Left lung (tissue), 10 donors: ENCODE results near the gene SMAP2. TPM values are rescaled to one million over a fixed set of nuclear protein-coding genes. Genes with fewer than 3 reads are reported as not detected.

Experiments
- ATAC-seq: fragments of 200-7000 bp; cut with Tn5 transposase; one replicate; pipeline ENCODE4 v1.9.1; 2020; ENCODE audit warnings: moderate library complexity
- DNase-seq, 4 donors: peaks; one replicate each; pipeline ENCODE4 v3.0.0-alpha.2; 2013 to 2020
- H3K27ac ChIP-seq, 2 donors: fragments of 200-600 bp; sonication (generic) in 1 of 2; one replicate each; pipeline versions ENCODE4 v1.5.0 to v1.8.0; 2020 to 2021
- H3K27me3 ChIP-seq, 2 donors: fragments of 200-600 bp; sonication (generic) in 1 of 2; one replicate each; pipeline versions ENCODE4 v1.5.0 to v1.8.0; 2020 to 2021
- H3K36me3 ChIP-seq, 2 donors: fragments of 200-600 bp; sonication (generic) in 1 of 2; one replicate each; pipeline versions ENCODE4 v1.5.0 to v1.8.0; 2020 to 2021
- H3K4me1 ChIP-seq, 2 donors: fragments of 200-600 bp; one replicate each; pipeline ENCODE4 v1.8.0; 2021
- H3K4me3 ChIP-seq, 2 donors: fragments of 200-600 bp; sonication (generic) in 1 of 2; one replicate each; pipeline versions ENCODE4 v1.5.0 to v1.8.0; 2020 to 2021; ENCODE audit warnings: mild to moderate bottlenecking in 1 of 2
- H3K9me3 ChIP-seq, 2 donors: fragments of 200-600 bp; sonication (generic) in 1 of 2; one replicate each; pipeline versions ENCODE4 v1.5.0 to v1.8.0; 2020 to 2021
- intact Hi-C, 2 donors: fragments of 100-400 bp; cut with DNase I; formaldehyde crosslinking; loops; one replicate each; pipeline versions ENCODE4 v1.11.2 to v1.14.2; 2022
- polyA plus RNA-seq, 6 donors: library from polyadenylated mRNA; unstranded; fragments of 120-200 nt; gene quantifications; one replicate each; pipeline ENCODE4 v1.2.1, GENCODE V29; 2013; ENCODE audit not compliant: insufficient read length in 6 of 6
- total RNA-seq, 2 donors: library from RNA; stranded (reverse); fragmentation: NEBNext Ultra II Directional; extraction: Animal tissue kit (Norgen Biotek cat#: 25700); gene quantifications; one replicate each; pipeline ENCODE4 v1.2.1, GENCODE V29; 2021
- TF ChIP-seq, protein P1 (sequence below), 2 donors: fragments of 200-600 bp; sonication (generic) in 1 of 2; IDR thresholded peaks; one replicate each; pipeline versions ENCODE4 v1.5.0 to v1.8.0; 2021; ENCODE audit warnings: antibody characterized with exemption in 2 of 2
- donor health status: DM: no; HTN: yes; CAD: no.
- donor health status: DM: no; HTN: no; CAD: no.

The SMAP2 gene
- total and polyA plus RNA-seq, 8 donors: 22.1 to 77.3 (median 24.8) TPM

GRCh38 chr1:40360631-40361030 is 12.9 kb upstream of the SMAP2 start:
- Histone ChIP-seq H3K4me1 (peaks cover 0 to 21% of the 10 kb centered on the region in 2 donors), H3K27me3 (peaks cover 0 to 4% of the 10 kb centered on the region in 2 donors), H3K4me3 (no peak overlapping the region), H3K36me3 (no peaks in the 10 kb centered on the region), H3K27ac (no peak overlapping the region), H3K9me3 (peaks cover 0 to 10% of the 10 kb centered on the region in 2 donors)
- intact Hi-C loops: no loop called here
- ATAC-seq (no peak), DNase-seq (no peak)
- TF ChIP-seq, protein P1, sequence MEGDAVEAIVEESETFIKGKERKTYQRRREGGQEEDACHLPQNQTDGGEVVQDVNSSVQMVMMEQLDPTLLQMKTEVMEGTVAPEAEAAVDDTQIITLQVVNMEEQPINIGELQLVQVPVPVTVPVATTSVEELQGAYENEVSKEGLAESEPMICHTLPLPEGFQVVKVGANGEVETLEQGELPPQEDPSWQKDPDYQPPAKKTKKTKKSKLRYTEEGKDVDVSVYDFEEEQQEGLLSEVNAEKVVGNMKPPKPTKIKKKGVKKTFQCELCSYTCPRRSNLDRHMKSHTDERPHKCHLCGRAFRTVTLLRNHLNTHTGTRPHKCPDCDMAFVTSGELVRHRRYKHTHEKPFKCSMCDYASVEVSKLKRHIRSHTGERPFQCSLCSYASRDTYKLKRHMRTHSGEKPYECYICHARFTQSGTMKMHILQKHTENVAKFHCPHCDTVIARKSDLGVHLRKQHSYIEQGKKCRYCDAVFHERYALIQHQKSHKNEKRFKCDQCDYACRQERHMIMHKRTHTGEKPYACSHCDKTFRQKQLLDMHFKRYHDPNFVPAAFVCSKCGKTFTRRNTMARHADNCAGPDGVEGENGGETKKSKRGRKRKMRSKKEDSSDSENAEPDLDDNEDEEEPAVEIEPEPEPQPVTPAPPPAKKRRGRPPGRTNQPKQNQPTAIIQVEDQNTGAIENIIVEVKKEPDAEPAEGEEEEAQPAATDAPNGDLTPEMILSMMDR (IDR thresholded peaks at IDR 0.05): no peak

GRCh38 chr1:40361201-40361600 is 12.3 kb upstream of the SMAP2 start:
- no peak overlapping the region for H3K27ac ChIP-seq
- H3K36me3 ChIP-seq: no peaks in the 10 kb centered on the region
- DNase-seq (no peak), ATAC-seq (no peak)
- TF ChIP-seq, protein P1 (IDR thresholded peaks at IDR 0.05): no peak
- intact Hi-C loops: no loop called here
- H3K4me1 ChIP-seq: peaks cover 0 to 21% of the 10 kb centered on the region in 2 donors
- H3K9me3 ChIP-seq: peaks cover 0 to 10% of the 10 kb centered on the region in 2 donors
- peaks cover 0 to 4% of the 10 kb centered on the region in 2 donors for H3K27me3 ChIP-seq
- no peak overlapping the region for H3K4me3 ChIP-seq

- no peak for DNase-seq
- H3K4me1 ChIP-seq: peaks cover 0 to 21% of the 10 kb centered on the region in 2 donors
- peaks cover 0 to 4% of the 10 kb centered on the region in 2 donors for H3K27me3 ChIP-seq
- peaks cover 0 to 10% of the 10 kb centered on the region in 2 donors for H3K9me3 ChIP-seq
- H3K36me3 ChIP-seq: no peaks in the 10 kb centered on the region
- intact Hi-C loops: no loop called here
- H3K4me3 ChIP-seq: no peak overlapping the region
- no peak for ATAC-seq
- TF ChIP-seq, protein P1 (IDR thresholded peaks at IDR 0.05): no peak
- no peak overlapping the region for H3K27ac ChIP-seq
Observed at GRCh38 chr1:40361637-40362036, 11.9 kb upstream of the SMAP2 start.

GRCh38 chr1:40362199-40362598 is 11.3 kb upstream of the SMAP2 start:
- H3K4me1 ChIP-seq: peaks cover 0 to 21% of the 10 kb centered on the region in 2 donors
- TF ChIP-seq, protein P1 (IDR thresholded peaks at IDR 0.05): no peak
- H3K27me3 ChIP-seq: peaks cover 0 to 4% of the 10 kb centered on the region in 2 donors
- ATAC-seq (no peak), DNase-seq (no peak)
- H3K9me3 ChIP-seq: peaks cover 0 to 10% of the 10 kb centered on the region in 2 donors
- intact Hi-C loops: no loop called here
- no peaks in the 10 kb centered on the region for H3K36me3 ChIP-seq
- H3K4me3 ChIP-seq: no peak overlapping the region
- H3K27ac ChIP-seq: no peak overlapping the region

DNA sequence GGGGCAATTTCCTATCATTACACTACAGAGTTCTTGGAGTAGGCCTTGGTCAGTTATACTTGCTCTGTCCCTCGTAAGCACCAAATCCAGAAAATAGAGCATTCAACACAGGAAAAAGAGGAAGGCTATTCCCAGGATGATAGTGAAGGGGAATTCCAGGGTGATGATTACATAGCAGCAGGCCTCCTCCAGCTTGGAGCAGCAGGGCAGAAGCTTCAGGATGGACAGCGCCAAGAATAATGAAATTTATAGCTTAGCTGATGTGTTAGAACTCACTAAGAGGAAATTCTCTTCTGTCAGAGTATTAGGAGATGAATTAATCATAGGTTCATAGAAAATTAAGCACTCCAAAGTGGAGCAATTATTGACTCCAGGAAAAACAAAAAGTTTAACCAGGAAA is 10.8 kb upstream of the SMAP2 start:
- Histone ChIP-seq H3K9me3 (peaks cover 0 to 6% of the 10 kb centered on the region in 2 donors), H3K27me3 (peaks cover 0 to 4% of the 10 kb centered on the region in 2 donors), H3K36me3 (no peaks in the 10 kb centered on the region), H3K4me3 (no peak overlapping the region), H3K4me1 (peaks cover 0 to 21% of the 10 kb centered on the region in 2 donors), H3K27ac (no peak overlapping the region)
- TF ChIP-seq, protein P1 (IDR thresholded peaks at IDR 0.05): no peak
- DNase-seq: no peak
- ATAC-seq: no peak
- intact Hi-C loops: no loop called here
